CD4-positive, alpha-beta T cell (primary cell): Measurements from ENCODE around the gene OSBPL3. TPM values are rescaled to one million over a fixed set of nuclear protein-coding genes. Genes with fewer than 3 reads are reported as not detected.

Experiments
- ATAC-seq: fragments of 200-7000 bp; cut with Tn5 transposase; one replicate; pipeline ENCODE4 v1.10.0; 2022; ENCODE audit warnings: mild to moderate bottlenecking; ENCODE audit not compliant: poor library complexity
- CTCF ChIA-PET: fragments of 350-600 bp; sonication (Branson Sonifier 250); formaldehyde crosslinking; loops from one replicate; lab custom pipeline; 2021; ENCODE audit warnings: antibody characterized with exemption, inconsistent platforms; lab: Charles Lee
- POLR2A ChIA-PET: fragments of 350-600 bp; sonication (Branson Sonifier 250); formaldehyde crosslinking; loops from one replicate; lab custom pipeline; 2021; ENCODE audit warnings: antibody characterized with exemption, inconsistent platforms; lab: Charles Lee
- DNase-seq, 14 experiments: peaks; one replicate each; pipeline ENCODE4 v3.0.0-alpha.2; 2013 to 2020; ENCODE audit warnings: mixed read lengths in 2 of 14
- H3K27ac ChIP-seq, 2 donors: one replicate each; pipeline versions ENCODE4 v1.5.1 to v1.7.0; 2013; ENCODE audit warnings: low read length in 2 of 2, low read depth in 1 of 2, mild to moderate bottlenecking in 1 of 2
- H3K27me3 ChIP-seq, 2 experiments: 1 replicate in 1 of 2; 2 replicates in 1 of 2; pipeline versions ENCODE4 v1.6.1 to v1.7.0; 2013; ENCODE audit warnings: low read length in 2 of 2, control low read depth in 1 of 2, mild to moderate bottlenecking in 1 of 2, moderate library complexity in 1 of 2; ENCODE audit not compliant: insufficient read depth in 2 of 2, control insufficient read depth in 1 of 2
- H3K36me3 ChIP-seq: one replicate; pipeline ENCODE4 v1.6.1; 2013; ENCODE audit warnings: low read length, control low read depth; ENCODE audit not compliant: insufficient read depth
- H3K4me1 ChIP-seq: one replicate; pipeline ENCODE4 v1.6.1; 2013; ENCODE audit warnings: low read length, control low read depth; ENCODE audit not compliant: insufficient read depth
- H3K4me3 ChIP-seq: one replicate; pipeline ENCODE4 v1.5.1; 2013; ENCODE audit warnings: mild to moderate bottlenecking, low read length, moderate library complexity
- H3K9me3 ChIP-seq, 2 experiments: 1 replicate in 1 of 2; 2 replicates in 1 of 2; pipeline versions ENCODE4 v1.6.1 to v1.7.0; 2013; ENCODE audit warnings: low read length in 2 of 2, mild to moderate bottlenecking in 2 of 2, control low read depth in 1 of 2, moderate library complexity in 1 of 2; ENCODE audit not compliant: control insufficient read depth in 1 of 2, insufficient read depth in 1 of 2
- H3K27ac Mint-ChIP-seq: one replicate; pipeline ENCODE4 v1.8.0; 2020; ENCODE audit warnings: mixed read lengths
- H3K27me3 Mint-ChIP-seq: one replicate; pipeline ENCODE4 v1.8.0; 2021; ENCODE audit warnings: mixed read lengths
- H3K36me3 Mint-ChIP-seq: one replicate; pipeline ENCODE4 v1.8.0; 2021; ENCODE audit warnings: low read depth, mixed read lengths
- H3K4me1 Mint-ChIP-seq: one replicate; pipeline ENCODE4 v1.8.0; 2021; ENCODE audit warnings: low read depth, mixed read lengths
- H3K4me3 Mint-ChIP-seq: one replicate; pipeline ENCODE4 v1.8.0; 2020; ENCODE audit warnings: mild to moderate bottlenecking, mixed read lengths
- H3K9me3 Mint-ChIP-seq: one replicate; pipeline ENCODE4 v1.8.0; 2020; ENCODE audit warnings: mixed read lengths
- CTCF ChIP-seq: fragments of 200-600 bp; IDR thresholded peaks from one replicate; pipeline ENCODE4 v1.8.0; 2022; ENCODE audit warnings: antibody characterized with exemption, mild to moderate bottlenecking
- intact Hi-C, 2 experiments: fragments of 100-400 bp; cut with DNase I in 1 of 2; cut with micrococcal nuclease in 1 of 2; formaldehyde crosslinking; loops; one replicate each; pipeline versions ENCODE4 v1.15.1 to v1.9.0; 2023 to 2025; cut with DNase I, micrococcal nuclease
- total RNA-seq, 174 experiments: library from RNA in 2 of 174; stranded (reverse) in 2 of 174; gene quantifications; one replicate each; pipeline ENCODE4 v1.2.3 and lab custom pipeline; 2021 to 2026

Gene OSBPL3
- total RNA-seq, 2 experiments from 2014 or later: 25.4 to 25.9 TPM

DNA sequence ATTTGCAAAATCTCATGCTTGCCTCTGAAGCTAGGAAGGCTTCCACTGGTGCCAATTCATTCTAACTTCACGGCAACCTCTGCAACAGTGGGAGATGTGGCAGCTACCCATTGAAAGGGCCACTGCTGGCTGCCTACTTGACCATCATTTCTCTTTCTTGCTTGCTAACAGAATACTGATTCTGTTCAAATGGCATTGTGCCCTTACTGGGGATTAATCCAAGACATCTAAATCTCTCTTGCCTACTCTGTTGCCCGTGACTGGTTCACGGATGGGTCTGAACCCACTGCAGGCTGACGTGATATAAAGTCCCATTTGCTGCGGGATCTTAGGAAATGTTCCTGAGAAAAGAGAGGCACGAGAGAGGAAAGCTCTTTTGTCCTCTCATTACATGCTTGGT, 171.5 kb downstream of the OSBPL3 start:
- Mint-ChIP-seq H3K36me3 (peaks cover 82% of the 10 kb centered on the region), H3K4me3 (no peak overlapping the region), H3K4me1 (no peaks in the 10 kb centered on the region), H3K27ac (no peak overlapping the region), H3K9me3 (no peaks in the 10 kb centered on the region), H3K27me3 (no peaks in the 10 kb centered on the region)
- ChIA-PET POLR2A (no interaction called here), CTCF (interaction anchor here (1.7 kb wide), 1 partner anchor 12 kb away, joined by 4 read pairs; no protein-coding TSS in a partner anchor)
- Histone ChIP-seq H3K27me3 (no peaks in the 10 kb centered on the region), H3K4me1 (no peaks in the 10 kb centered on the region), H3K36me3 (peaks cover 60% of the 10 kb centered on the region), H3K9me3 (no peaks in the 10 kb centered on the region), H3K4me3 (no peak overlapping the region), H3K27ac (no peak overlapping the region)
- intact Hi-C loops: no loop called here
- no peak for TF ChIP-seq CTCF
- no peak for DNase-seq
- no peak for ATAC-seq

DNA sequence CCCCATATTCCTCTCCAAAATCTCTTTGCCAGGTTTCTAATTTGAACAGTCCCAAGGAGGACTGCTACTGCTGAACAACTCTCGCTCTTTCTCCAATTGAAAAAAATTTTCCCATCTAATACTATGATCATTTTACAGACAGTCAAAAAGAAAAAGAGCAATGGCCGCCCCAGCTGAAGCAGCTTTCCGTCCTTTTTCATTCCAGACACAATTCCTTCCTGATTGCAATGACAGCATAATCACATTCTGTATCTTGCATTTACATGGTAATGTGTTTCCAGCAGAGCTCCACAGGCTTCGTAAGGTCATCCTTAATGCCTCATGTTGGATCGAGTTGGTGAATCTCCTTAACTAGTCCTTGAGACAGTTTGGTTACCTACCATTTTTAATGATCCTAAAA, 177.7 kb downstream of the OSBPL3 start:
- Mint-ChIP-seq H3K4me3 (no peak overlapping the region), H3K9me3 (no peaks in the 10 kb centered on the region), H3K27me3 (no peaks in the 10 kb centered on the region), H3K27ac (no peak overlapping the region), H3K36me3 (peaks cover 81% of the 10 kb centered on the region), H3K4me1 (no peaks in the 10 kb centered on the region)
- intact Hi-C loops: no loop called here
- H3K4me3 ChIP-seq: no peak overlapping the region
- no peak overlapping the region for H3K27ac ChIP-seq
- ATAC-seq (no peak), DNase-seq (no peak)
- H3K36me3 ChIP-seq: peaks cover 49% of the 10 kb centered on the region
- ChIA-PET CTCF (no interaction called here), POLR2A (no interaction called here)
- H3K4me1 ChIP-seq: no peaks in the 10 kb centered on the region
- no peak for TF ChIP-seq CTCF
- no peaks in the 10 kb centered on the region for H3K27me3 ChIP-seq
- H3K9me3 ChIP-seq: no peaks in the 10 kb centered on the region

DNA sequence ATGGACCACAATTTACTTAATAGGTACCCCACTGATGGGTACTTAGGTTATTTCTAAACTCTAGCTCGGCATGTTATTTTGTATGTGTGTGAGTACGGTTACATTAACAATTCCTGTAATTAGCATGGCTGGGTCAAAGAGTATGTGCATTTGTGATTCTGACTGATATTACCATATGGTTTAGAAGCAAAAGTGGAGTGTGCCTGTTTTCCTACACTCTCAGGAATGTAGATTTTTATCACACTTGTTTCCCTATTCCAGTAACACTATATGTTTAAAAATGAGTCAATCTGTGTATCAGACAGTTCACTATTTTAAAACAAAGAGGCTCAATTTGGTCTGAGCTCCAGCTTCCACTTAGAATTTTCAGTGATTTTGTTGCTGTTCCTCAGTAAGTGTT, 178.1 kb downstream of the OSBPL3 start:
- no peaks in the 10 kb centered on the region for H3K9me3 Mint-ChIP-seq
- H3K9me3 ChIP-seq: no peaks in the 10 kb centered on the region
- H3K27me3 ChIP-seq: no peaks in the 10 kb centered on the region
- DNase-seq: no peak
- ChIA-PET POLR2A (no interaction called here), CTCF (no interaction called here)
- H3K36me3 ChIP-seq: peaks cover 49% of the 10 kb centered on the region
- no peak for ATAC-seq
- no peak overlapping the region for H3K4me3 Mint-ChIP-seq
- intact Hi-C loops: no loop called here
- H3K4me1 Mint-ChIP-seq: no peaks in the 10 kb centered on the region
- H3K27ac ChIP-seq: no peak overlapping the region
- H3K27me3 Mint-ChIP-seq: no peaks in the 10 kb centered on the region
- no peak overlapping the region for H3K4me3 ChIP-seq
- no peak for TF ChIP-seq CTCF
- no peaks in the 10 kb centered on the region for H3K4me1 ChIP-seq
- H3K27ac Mint-ChIP-seq: no peak overlapping the region
- peaks cover 82% of the 10 kb centered on the region for H3K36me3 Mint-ChIP-seq
